PFSK-1 (cell line): Measurements from ENCODE around the gene ELAVL2.

ENCODE experiments used
- FOXP2 ChIP-seq: optimal IDR thresholded peaks from 2 replicates; pipeline ENCODE3; 2011; ENCODE audit warnings: borderline replicate concordance, control low read depth, inconsistent platforms; ENCODE audit not compliant: insufficient read depth; ENCODE audit errors: extremely low read length, extremely low read depth
- POLR2AphosphoS5 ChIP-seq: IDR thresholded peaks from 2 replicates; pipeline ENCODE4 v1.6.1; 2012; ENCODE audit warnings: low read depth, mild to moderate bottlenecking, control low read depth, low read length, moderate library complexity
- SIN3A ChIP-seq: IDR thresholded peaks from 2 replicates; pipeline ENCODE4 v1.6.1; 2012; ENCODE audit warnings: mild to moderate bottlenecking, low read length, moderate library complexity, borderline replicate concordance; ENCODE audit not compliant: insufficient read depth
- TAF1 ChIP-seq: IDR thresholded peaks from 2 replicates; pipeline ENCODE4 v1.6.1; 2012; ENCODE audit warnings: low read length, control low read depth, borderline replicate concordance; ENCODE audit not compliant: insufficient read depth
- TF ChIP-seq, protein P1 (sequence below), 2 experiments: IDR thresholded peaks; 2 replicates each; pipeline versions ENCODE4 v1.6.1 to v1.8.0; 2011 to 2012; ENCODE audit warnings: low read depth in 2 of 2, low read length in 2 of 2, control low read depth in 1 of 2, inconsistent platforms in 1 of 2, mild to moderate bottlenecking in 1 of 2, moderate library complexity in 1 of 2; ENCODE audit not compliant: insufficient read depth in 1 of 2

DNA sequence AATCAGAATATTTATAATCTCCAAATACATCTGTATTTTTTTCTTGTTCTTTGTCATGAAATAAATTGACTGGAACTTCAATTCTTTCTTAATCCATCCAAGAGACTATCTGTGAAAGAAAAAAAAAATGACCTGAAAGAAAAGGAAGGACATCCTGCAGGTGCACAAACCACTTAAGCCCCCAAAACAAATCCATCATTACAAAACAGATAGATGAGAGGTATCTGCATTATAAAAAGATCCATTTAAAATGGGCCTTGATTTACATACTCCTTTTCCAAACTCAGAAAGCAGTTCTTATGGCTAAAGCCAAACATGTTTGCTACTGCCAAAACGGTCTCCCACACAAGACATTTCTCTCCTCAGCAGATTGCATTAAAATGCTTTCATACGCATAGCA is 85.5 kb downstream of the ELAVL2 start:
- TF ChIP-seq, protein P1, sequence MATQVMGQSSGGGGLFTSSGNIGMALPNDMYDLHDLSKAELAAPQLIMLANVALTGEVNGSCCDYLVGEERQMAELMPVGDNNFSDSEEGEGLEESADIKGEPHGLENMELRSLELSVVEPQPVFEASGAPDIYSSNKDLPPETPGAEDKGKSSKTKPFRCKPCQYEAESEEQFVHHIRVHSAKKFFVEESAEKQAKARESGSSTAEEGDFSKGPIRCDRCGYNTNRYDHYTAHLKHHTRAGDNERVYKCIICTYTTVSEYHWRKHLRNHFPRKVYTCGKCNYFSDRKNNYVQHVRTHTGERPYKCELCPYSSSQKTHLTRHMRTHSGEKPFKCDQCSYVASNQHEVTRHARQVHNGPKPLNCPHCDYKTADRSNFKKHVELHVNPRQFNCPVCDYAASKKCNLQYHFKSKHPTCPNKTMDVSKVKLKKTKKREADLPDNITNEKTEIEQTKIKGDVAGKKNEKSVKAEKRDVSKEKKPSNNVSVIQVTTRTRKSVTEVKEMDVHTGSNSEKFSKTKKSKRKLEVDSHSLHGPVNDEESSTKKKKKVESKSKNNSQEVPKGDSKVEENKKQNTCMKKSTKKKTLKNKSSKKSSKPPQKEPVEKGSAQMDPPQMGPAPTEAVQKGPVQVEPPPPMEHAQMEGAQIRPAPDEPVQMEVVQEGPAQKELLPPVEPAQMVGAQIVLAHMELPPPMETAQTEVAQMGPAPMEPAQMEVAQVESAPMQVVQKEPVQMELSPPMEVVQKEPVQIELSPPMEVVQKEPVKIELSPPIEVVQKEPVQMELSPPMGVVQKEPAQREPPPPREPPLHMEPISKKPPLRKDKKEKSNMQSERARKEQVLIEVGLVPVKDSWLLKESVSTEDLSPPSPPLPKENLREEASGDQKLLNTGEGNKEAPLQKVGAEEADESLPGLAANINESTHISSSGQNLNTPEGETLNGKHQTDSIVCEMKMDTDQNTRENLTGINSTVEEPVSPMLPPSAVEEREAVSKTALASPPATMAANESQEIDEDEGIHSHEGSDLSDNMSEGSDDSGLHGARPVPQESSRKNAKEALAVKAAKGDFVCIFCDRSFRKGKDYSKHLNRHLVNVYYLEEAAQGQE (IDR thresholded peaks at IDR 0.05; ENCODE audit: insufficient read depth in 1 of 2, low read depth in 2 of 2, low read length in 2 of 2): no peak
- TF ChIP-seq TAF1 (no peak), FOXP2 (no peak), POLR2AphosphoS5 (no peak), SIN3A (no peak)
